HG02943 (cell line): ENCODE results near the gene LMF1.
"Not testable (repeated sequence)": the region's sequence is repeated elsewhere in the genome, so short reads cannot be mapped to it uniquely, and the experiment has no call there.

Experiments
- ATAC-seq: cut with Tn5 transposase; IDR thresholded peaks from one replicate; pipeline ENCODE4 v1.9.1; 2021; ENCODE audit warnings: mild to moderate bottlenecking, low read depth, moderate library complexity; ENCODE audit not compliant: unreplicated experiment

Gene LMF1

DNA sequence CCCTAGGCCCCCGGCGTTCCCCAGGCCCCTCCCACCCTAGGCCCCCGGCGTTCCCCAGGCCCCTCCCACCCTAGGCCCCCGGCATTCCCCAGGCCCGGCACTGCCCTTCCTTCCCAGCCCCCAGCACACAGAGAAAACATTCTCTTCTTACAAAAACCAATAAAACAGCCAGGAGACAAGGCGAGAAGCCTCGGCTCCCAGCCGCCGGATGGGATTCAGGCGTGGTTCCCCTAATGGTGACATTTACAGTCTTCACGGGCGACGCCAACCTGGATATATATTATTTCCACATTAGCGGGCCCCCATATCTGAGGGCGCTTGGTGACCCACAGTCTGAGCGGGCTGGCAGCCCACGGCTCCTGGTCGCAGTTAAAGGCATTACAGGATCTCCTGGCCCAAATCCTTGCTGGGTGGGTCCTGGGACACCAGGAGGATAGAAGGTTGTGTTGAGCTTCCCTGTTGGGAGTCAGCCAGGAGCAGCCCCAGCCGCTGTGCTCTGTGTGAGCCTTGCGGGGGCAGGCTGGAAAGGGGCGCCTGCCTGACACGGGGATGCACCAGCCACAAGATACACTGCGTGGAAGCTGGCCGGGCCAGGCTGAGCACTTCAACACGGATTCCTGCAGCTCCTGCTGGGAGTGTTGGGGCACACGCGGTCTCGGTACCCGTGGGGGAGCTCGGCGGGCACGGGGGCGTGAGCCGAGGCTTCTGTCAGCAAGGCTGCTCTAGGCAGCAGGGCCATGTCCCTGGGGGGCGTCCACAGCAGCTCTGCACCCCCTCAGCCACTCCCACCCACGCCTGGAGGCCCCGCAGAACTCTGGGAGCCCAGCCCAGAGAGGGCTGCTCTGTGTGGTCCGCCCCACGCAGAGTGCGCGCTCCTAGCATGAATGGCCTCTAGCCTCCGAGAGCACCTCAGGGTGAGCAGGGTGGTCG lies 83.7 kb downstream of the LMF1 start:
- no peak for ATAC-seq

DNA sequence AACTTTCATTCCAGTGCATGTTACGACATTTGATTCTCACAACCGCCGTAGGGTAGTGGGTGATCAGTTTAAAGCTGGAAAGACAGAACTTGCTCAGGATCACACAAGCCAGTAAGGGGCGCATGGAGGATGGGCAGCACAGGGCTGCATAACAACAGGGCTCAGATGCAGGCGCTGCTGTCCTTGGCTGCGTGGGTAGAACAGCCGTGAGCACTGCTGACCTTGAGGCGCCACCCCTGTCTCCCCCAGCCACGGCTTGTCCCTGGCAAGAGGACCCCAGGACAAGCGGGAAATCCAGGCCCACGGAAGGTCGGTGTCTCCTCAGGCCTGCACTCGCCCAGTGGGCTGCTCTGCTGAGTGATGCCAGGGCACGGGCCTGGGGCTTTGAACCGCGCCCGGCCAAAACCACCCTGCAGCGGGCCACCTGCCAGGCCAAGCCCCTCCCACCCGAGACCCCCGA lies 84.7 kb downstream of the LMF1 start:
- no peak for ATAC-seq

DNA sequence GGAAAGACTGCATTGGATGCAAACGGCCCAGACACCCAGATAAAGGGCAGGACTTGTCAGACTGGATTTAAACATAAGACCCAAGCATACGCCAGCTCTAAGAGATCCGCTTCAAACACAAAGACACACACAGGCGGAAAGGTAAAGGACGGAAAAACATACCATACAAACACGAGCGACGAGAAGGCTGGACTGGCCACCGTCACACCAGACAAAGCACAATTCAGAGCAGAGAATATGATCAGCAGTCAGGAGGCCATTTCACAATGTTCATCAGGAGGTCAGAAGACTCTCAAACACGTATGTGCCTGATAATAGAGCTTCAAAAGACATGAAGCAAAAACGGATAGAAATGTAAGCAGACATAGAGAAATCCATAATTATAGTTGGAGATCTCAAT lies 85.4 kb downstream of the LMF1 start:
- ATAC-seq, result no peak

DNA sequence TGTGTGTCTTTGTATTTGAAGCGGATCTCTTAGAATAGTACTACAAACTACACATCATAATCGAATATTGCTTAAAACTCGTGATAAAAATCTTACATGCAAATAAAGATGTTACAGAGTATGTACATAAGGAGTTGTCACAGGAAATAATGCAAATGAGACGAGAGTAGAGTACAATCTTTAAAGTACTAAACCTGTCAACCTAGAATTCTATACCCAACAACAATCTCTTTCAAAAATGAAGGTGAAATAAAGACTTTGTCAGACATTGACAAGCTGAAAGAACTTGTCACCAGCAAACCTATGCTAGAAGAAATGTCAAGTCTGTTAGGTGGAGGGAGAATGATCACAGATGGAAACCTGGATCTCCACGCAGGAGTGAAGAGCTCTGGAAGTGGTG lies 86.6 kb downstream of the LMF1 start:
- ATAC-seq, result no peak

DNA sequence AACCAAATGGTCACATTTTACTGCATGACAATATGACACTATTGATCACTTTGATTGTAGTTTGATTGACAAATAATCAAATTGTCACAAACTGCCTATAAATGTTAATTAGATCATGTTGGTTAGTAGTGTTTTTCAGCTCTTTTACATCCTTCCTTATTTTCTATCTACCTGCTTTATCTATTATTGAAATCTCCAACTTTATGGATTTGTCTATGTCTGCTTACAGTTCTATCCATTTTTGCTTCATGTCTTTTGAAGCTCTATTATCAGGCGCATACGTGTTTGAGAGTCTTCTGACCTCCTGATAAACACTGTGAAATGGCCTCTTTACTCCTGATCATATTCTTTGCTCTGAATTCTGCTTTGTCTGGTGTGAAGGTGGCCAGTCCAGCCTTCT lies 87.0 kb downstream of the LMF1 start:
- no peak for ATAC-seq

DNA sequence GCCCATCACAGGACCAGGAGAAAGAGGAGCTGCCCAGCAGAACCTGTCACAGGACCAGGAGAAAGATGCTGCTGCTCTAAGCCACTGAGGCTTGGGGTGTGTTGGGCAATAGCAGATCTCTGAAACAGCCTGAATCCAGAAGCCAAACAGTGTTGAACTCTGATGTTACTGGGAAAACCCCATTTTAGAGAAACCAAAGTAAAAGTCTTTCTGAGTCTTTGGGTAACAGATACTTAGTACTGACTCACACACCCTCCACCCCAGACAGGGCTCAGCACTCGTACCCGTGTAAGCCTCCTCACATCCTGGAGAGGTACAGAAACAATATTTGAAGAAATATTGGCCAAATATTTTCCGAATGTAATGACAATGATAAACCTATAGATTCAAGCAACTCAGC lies 87.4 kb downstream of the LMF1 start:
- no peak for ATAC-seq

DNA sequence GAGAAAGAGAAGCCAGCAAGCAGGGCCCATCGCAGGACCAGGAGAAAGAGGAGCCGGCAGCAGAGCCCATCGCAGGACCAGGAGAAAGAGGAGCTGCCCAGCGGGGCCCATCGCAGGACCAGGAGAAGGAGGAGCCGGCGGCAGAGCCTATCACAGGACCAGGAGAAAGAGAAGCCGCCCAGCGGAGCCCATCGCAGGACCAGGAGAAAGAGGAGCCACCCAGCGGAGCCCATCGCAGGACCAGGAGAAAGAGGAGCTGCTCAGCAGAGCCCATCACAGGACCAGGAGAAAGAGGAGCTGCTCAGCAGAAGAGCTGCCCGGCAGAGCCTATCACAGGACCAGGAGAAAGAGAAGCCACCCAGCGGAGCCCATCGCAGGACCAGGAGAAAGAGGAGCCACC lies 88.1 kb downstream of the LMF1 start:
- ATAC-seq, result not testable (repeated sequence)

DNA sequence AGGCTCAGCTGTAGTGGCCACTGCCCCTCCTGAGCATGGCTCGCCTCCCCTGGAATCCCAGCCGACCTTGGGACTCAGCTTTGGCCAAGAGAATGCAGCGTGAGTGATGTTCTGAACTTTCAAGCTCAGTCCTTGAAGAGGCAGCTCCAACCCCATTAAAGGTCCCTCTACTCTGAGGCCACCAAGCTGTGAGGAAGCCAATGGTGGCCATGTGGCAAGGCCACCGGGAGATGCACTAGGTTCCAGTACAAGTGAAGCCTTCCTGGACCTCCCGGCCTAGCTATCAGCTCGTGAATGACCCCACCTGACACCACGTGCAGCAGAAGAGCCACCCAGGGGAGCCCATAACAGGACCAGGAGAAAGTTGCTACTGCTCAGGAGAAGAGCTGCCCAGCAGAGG lies 88.5 kb downstream of the LMF1 start:
- no peak for ATAC-seq

DNA sequence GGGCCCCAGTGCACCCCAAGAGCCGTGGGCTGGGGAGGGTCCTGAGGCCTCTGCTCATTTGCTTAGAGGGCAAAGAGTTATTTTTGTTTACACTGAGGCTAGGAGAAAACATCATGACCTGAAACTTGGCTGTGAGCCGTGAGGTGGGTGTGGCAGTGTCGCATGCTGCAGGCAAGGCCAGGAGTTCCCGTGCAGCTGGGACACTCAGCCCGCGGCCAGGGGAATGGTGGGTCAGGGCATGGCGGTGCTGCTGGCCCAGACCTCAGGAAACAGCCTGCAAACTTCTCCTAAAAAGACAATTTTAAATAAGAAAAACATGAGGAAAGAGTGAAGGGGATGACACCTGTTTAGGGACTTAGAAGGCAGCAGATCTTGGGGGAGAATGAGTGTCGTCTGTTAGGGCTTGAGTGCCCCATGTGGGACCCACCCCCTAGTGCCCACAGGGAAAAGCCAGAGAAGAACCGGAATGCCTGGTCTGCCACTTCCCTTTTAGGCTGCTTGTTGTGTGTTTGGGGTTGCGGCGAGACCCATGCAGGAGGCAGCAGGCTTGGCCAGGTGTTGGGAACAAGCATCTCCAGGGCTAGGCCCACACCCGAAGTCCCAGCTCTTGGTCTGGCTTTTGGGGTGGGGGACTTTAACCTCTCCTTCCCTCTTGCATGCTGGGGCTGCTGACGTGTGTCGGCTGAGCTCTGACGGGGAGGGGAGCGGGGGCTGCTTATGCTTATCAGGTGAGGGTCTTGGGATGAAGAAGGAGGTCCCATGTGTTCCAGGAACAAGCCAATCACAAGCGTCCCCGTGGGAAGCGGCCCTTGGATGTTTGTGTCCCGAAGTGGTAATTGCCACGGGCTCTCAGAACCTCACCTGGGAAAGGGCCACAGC lies 89.3 kb downstream of the LMF1 start:
- no peak for ATAC-seq

DNA sequence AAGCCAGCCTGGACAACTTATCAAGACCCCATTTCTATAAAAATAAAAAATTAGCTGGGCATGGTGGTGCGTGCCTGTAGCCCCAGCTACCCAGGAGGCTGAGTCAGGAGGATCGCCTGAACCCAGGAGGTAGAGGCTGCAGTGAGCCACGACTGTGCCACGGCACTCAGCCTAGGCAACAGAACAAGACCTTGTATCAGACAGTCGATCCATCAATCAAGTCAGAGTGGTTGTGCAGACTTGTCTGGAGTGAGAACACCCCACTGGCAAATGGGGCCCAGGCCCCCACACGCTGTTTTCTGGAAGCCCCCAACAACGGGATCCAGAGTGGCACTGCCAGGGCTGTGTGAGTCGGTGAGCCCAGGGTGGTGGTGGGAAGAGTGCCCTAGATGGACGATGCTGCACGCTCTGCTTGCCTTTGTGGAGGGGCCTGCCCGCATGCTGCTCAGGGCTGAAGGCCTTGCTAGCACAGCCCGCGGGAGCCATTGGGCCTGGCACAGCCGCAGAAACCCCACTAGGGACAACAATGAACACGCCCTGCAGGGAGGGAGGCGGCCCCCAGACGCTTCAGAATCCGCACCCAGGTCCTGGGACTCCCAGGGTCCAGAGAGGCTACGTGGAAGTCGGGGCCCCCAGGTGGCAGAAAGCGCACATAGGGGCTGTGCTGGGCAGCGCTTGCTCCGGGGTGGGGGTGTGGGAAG lies 90.2 kb downstream of the LMF1 start:
- no peak for ATAC-seq

DNA sequence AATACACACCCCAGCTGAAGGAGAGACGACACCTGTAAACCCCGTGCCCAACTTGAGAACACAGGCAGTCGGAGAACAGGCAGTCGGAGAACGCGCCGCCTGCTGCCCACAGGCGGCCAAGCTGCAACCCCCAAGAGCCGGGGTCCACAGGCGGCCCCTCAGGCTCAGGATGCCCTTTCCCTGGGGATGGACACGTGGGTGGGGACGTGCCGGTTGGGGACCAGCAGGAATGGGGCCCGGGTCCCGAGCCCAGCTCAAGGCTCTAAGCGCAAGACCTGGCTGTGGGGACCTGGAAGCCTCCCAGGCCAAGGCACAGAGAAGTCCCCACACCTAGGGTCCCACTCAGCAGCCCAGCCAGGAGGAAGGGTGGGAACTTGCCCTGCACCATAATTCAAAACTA lies 90.8 kb downstream of the LMF1 start:
- no peak for ATAC-seq

DNA sequence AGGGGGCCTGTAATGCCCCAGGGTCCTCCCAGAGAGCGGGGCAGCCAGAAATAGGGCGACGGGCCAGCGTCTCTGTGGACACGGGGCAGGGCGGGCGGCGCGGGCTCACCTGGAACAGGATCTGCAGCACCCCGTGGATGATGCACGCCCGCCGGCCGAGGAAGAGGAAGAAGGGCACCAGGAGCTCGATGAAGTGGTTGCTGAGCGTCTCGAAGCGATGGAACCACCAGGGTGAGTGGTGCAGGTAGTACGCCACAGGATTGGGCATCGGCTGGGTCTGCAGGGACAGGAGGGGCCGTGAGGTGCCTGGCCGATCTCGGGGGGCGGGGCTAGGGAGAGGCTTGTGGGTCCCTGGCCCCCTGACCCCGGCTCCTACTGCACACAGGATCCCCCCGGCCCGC lies 91.3 kb downstream of the LMF1 start:
- ATAC-seq, result no peak

DNA sequence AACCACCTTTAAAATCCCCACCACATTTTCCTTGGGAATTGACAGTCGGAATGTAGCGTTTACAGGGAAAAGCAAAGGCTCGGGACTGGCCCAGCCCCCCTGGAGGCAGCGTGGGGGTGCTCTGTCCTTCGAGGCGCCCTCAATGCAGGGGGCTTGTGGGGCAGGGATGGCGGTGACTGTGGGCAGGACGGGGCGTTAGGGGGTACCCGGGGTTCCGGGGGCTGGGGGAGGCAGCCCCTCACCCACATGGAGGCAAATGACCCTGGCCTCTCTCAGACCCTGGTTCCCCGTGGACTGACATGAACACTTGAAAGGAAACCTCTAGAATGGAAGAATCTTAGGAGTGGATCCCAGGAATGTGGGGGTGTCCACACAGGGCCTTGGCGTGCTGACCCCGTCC lies 91.9 kb downstream of the LMF1 start:
- ATAC-seq, result no peak

DNA sequence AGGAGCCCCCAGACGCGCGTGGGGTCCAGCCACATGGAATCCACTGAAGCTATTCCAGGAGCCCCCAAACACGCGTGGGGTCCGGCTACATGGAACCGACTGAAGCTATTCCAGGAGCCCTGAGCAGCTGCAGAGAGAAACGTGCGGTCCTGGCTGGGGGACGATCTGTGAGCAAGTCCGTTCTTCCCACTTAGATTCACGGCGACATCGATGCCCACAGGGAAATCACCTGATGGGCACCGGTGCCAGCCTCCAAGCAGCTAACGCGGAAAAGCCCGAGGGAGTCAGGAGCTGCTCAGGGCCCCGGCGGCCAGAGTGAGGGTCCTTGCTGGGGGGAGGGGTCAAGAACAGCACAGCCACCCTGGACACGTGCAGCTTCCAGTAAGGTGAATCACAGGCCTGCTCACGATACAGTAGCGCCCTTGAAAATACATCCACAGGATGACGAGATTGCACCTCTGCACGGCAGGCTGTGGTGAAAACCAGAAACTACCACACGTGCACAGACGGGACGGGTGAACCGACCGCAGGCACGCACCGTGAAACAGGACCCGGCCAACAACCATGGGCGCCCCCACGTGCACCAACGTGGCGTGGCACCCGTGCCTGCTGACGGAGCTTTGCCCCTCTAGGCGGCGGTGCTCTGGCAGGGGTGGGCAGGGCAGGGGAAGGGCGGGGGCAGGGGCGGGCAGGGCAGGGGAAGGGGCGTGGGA lies 92.6 kb downstream of the LMF1 start:
- no peak for ATAC-seq

DNA sequence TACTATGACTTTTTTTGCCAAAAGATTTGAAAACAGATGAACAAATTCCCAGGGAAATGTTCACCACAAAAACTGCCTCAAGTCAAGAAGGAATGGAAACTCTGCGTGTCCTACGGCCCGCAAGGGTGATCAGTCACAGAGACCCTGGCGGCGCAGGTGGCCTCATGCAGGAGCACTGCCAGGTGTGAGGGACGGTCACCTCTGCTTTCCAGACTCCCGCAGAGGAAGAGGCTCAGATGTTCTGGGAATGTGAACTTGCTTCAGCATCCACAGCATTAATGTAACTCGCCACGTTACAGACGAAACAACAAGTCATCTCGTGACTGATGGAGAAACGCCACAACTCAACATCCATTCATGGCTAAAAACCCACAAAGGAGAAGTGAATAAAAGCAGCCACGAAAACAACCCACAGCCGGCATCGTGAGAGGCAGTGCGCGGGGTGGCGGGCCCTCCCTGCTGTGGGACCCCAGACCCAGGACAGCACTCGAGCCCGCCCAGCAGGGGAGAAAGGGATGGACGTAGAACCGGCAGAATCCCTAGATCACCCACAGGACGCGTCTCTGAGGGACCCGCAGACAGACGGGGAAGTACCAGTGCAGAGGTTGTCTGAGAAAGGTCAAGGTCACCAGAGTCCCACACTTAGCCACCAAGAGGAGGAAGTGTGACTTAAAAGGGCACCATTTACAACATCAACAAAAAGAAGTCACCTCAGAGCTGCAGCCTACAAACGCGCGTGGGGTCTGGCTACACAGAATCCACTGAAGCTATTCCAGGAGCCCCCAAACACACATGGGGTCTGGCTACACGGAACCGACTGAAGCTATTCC lies 93.3 kb downstream of the LMF1 start:
- ATAC-seq, result no peak

DNA sequence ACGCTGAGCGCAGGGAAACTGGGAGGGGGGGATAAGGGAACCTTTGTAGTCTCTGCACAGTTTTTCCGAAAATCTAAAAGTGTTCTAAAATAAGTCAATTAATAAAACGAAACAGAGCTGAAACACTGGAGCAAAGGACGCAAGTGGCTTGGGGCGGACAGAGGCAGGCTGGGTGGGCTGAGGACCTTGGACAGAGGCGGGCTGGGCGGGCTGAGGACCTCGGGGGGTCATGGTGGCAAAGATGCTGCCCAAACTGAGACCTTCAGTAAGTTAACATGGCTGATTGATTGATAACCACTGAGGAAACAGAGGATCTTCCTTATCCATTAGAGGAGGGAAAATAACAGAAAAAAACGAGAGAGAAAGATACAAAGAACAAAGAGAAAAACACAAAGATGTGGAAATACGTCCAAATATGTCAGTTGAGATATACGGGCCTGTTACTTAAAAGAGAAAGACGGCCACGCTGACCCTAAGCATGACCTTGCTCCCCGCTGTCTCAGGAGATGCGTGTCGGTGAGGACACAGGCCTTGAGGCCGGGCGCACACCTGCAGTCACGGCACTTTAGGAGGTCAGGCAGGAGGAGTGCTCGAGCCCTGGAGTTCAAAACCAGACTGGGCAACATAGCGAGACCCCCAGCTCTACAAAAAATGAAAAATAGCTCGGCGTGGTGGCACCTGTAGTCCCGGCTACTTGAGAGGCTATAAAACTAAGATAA lies 94.1 kb downstream of the LMF1 start:
- ATAC-seq, result no peak

DNA sequence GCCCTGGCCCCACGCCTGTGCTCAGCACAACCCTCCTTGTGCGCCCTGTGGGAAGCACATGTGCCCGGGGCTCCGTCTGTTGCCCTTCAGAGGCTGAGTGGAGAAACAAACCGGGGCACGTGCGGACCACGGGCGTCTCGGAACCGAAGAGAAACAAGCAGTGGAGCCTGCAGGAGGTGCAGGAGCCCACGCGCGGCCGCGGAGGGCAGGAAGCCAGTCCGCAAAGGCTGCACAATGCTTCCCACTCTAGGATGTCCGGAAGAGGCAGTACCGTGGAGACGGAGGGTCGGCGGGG lies 94.8 kb downstream of the LMF1 start:
- ATAC-seq, result no peak

DNA sequence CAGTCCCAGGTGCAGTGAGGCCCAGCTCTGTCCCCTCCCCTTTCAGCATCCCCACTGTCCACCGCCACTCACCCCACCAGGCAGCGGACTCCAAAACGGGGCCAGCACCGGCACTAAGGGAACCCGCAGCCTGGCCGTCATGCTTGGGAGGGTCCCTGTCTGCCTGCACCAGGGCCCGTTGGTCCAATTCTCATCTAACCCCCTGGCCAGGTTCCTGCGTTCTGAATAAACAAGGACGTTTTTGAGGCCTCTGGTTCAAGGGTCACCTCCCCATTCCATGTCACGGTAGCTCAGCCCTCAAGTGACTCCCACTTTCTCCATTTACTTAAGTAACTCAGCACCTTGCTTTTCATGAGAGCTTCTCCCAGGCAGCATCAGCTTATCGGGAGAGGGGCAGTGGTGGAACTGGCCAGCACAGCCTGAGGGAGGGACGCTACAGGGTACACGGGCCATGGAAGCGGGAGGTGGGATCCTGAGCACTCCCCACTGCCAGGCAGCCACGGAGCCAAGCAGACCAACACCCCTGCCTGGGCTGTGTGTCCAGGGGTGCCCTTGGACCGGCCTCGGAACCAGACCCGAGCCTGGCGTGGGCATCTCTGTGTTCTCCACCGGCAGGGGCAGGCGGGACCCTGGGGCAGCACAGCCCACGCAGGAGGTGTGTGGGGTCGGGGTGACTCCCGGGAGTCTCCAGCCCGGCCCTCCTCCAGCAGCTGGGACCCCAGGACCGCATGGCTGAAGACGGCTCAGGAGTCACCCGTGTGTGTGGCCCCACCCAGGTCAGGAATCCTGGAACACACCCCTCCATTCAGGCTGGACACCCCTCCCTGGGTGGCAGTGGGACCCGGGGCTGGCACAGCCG lies 95.4 kb downstream of the LMF1 start:
- no peak for ATAC-seq
